Ishikawa (cell line): ENCODE results near the gene SIGLEC12.

ENCODE experiments used
- CEBPB ChIP-seq: IDR thresholded peaks from 2 replicates; pipeline ENCODE4 v1.6.1; 2012
- CREB1 ChIP-seq: IDR thresholded peaks from 2 replicates; pipeline ENCODE4 v1.6.1; 2012; ENCODE audit warnings: low read depth
- EGR1 ChIP-seq: IDR thresholded peaks from 2 replicates; pipeline ENCODE4 v1.6.1; 2012
- EP300 ChIP-seq: IDR thresholded peaks from 2 replicates; pipeline ENCODE4 v1.6.1; 2012; ENCODE audit warnings: borderline replicate concordance
- FOXM1 ChIP-seq: IDR thresholded peaks from 2 replicates; pipeline ENCODE4 v1.6.1; 2012; ENCODE audit warnings: low read depth, borderline replicate concordance
- NFIC ChIP-seq: IDR thresholded peaks from 2 replicates; pipeline ENCODE4 v1.6.1; 2012
- RAD21 ChIP-seq: IDR thresholded peaks from 2 replicates; pipeline ENCODE4 v1.6.1; 2012; ENCODE audit warnings: low read depth
- REST ChIP-seq: IDR thresholded peaks from 2 replicates; pipeline ENCODE4 v1.6.1; 2012; ENCODE audit warnings: low read depth, mild to moderate bottlenecking
- TAF1 ChIP-seq: IDR thresholded peaks from 2 replicates; pipeline ENCODE4 v1.6.1; 2012; ENCODE audit warnings: low read depth, mild to moderate bottlenecking
- TCF12 ChIP-seq: IDR thresholded peaks from 2 replicates; pipeline ENCODE4 v1.6.1; 2012; ENCODE audit warnings: low read depth
- TEAD4 ChIP-seq: IDR thresholded peaks from 2 replicates; pipeline ENCODE4 v1.6.1; 2012
- YY1 ChIP-seq: IDR thresholded peaks from 2 replicates; pipeline ENCODE4 v1.6.1; 2012; ENCODE audit warnings: low read depth
- ZBTB7A ChIP-seq: IDR thresholded peaks from 2 replicates; pipeline ENCODE4 v1.6.1; 2012; ENCODE audit warnings: low read depth
- TF ChIP-seq, protein P1 (sequence below): IDR thresholded peaks from 2 replicates; pipeline ENCODE4 v1.6.1; 2012
- TF ChIP-seq, protein P2 (sequence below): IDR thresholded peaks from 2 replicates; pipeline ENCODE4 v1.6.1; 2012

The SIGLEC12 gene

GRCh38 chr19:51501594-51502263 lies at the start of gene SIGLEC12:
Gene SIGLEC12 (minus strand): TSS chr19:51501800. CDS start chr19:51501733, 67 bp downstream.
- TF ChIP-seq TEAD4 (no peak), EP300 (no peak), TAF1 (no peak), NFIC (no peak), ZBTB7A (no peak), EGR1 (no peak), RAD21 (no peak), FOXM1 (no peak), TCF12 (no peak), CEBPB (no peak), YY1 (no peak)
- TF ChIP-seq, protein P1, sequence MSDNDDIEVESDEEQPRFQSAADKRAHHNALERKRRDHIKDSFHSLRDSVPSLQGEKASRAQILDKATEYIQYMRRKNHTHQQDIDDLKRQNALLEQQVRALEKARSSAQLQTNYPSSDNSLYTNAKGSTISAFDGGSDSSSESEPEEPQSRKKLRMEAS = no peak

DNA sequence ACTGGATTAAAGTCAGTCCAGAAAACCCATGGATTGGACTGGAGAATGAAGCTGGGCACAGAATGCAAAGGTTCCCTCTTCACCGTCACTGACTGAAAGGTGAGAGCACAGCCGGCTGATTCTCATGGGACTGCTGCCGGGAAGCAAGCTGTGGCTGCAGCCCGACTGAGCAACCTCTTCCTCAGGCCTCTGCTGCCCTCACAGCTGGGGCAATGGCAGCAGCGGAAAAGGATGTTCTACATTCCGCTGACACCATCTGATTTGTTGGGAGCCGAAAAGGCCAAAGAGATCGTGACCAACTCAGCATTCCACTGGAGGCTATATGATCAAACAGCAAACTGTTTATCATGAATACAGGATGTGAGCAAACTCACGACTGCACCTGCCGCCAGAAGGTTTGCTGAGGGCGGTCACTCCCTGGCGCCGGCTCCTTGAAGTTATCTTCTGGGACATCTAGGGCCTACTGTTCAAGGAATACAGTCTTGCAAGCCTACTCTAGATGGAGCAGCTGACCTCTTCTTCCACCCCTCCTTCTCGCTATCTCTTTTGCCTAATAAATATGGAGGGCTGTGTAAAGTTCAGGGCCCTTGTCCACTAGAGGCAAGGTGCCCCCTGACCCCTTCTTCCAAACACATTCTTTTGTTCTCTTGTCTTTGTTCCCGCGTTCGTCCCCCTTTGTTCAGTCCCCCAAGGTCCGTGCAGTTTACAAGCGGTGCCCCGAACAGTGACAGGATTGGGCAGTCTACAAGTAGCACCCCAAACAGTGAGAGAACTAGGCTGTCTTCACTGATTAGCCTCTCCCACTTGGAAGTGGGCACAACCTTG lies 49.5 kb upstream of the SIGLEC12 start:
- no peak for TF ChIP-seq NFIC
- TF ChIP-seq EGR1 = no peak
- TF ChIP-seq ZBTB7A = no peak
- TF ChIP-seq EP300 = no peak
- TF ChIP-seq, protein P2, sequence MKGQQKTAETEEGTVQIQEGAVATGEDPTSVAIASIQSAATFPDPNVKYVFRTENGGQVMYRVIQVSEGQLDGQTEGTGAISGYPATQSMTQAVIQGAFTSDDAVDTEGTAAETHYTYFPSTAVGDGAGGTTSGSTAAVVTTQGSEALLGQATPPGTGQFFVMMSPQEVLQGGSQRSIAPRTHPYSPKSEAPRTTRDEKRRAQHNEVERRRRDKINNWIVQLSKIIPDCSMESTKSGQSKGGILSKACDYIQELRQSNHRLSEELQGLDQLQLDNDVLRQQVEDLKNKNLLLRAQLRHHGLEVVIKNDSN = no peak
- TF ChIP-seq YY1 = no peak
- no peak for TF ChIP-seq CREB1
- no peak for TF ChIP-seq TCF12
- no peak for TF ChIP-seq TAF1
- TF ChIP-seq REST = no peak
- TF ChIP-seq CEBPB = no peak
- no peak for TF ChIP-seq TEAD4
- no peak for TF ChIP-seq RAD21
- TF ChIP-seq, protein P1 = no peak
- no peak for TF ChIP-seq FOXM1

DNA sequence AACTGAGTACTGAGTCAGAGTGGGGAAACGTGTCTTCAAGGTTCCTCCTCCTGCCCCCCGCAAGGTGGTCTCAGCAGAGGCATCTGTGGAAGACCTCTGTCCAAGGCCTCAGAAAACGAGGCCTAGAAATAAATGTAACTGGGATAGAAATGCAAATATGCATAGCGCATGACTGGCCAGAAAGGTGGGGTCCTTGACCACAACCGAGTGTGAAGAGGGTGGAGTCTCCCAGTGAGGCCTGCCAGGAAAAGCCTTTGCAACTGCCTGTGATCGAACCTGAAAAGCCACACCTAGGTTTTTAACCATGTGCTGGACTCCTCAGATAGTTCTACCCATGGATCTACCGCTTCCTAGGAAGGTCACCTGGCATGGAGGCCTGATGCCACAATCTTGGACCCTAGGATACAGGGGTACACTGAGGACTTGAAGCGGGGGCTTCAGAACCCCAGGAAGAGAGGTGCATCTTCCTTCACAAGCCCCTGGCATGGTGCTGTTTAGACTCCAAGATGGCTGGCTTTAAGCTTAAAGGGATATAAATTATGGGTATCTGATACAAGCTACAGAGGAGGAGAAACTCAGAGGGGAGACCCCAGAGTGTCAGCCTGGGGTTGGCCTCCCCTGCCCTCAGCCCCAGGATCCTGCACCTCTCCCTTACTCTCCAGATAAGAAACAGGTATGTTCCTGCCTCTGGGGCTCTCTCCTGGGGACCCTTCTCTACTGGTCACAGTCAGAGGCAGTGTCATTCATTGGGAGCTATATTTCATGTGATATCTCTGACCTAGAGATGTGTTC lies 48.1 kb upstream of the SIGLEC12 start:
- no peak for TF ChIP-seq TEAD4
- TF ChIP-seq FOXM1 = no peak
- TF ChIP-seq TAF1 = no peak
- TF ChIP-seq REST = no peak
- TF ChIP-seq, protein P2 = no peak
- no peak for TF ChIP-seq YY1
- no peak for TF ChIP-seq EGR1
- TF ChIP-seq NFIC = no peak

GRCh38 chr19:51548891-51549305 lies 47.3 kb upstream of the SIGLEC12 start:
- TF ChIP-seq YY1 (no peak), CREB1 (no peak), ZBTB7A (no peak), TAF1 (no peak), NFIC (no peak), TCF12 (no peak), EP300 (no peak), FOXM1 (no peak)

DNA sequence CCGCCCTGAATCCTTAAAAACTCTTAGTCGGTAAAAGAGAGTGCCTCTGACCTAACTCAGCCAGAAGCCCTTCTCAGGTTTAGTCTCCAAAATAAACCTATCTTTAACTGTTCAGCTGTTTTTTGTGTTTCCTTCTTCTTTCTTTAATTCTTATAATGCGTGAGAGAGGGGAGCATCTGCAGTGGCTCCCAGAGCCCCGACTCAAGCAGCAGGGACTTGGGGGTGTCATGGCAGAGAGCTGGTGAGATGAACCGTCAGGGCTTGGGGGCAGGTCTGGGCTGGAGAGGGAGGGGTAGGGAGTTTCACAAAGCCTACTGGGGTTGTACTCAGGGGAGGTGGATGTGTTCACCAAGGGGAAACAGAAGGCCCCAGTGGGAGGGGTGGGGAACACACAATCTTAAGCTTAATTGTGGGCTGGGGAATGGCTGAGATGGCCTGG lies 46.6 kb upstream of the SIGLEC12 start:
- TF ChIP-seq CREB1 (no peak), NFIC (no peak), EGR1 (no peak), TEAD4 (no peak), FOXM1 (no peak), TCF12 (no peak), REST (no peak), YY1 (no peak), TAF1 (no peak), RAD21 (no peak), EP300 (no peak), CEBPB (no peak), ZBTB7A (no peak)
- TF ChIP-seq, protein P2 = no peak
- TF ChIP-seq, protein P1 = no peak
